NCI-H1417 treated with DMSO at 0.1 percent for 48 hours (cell line): ENCODE data around the gene FCN3.
"Not testable (repeated sequence)": the region's sequence is repeated elsewhere in the genome, so short reads cannot be mapped to it uniquely, and the experiment has no call there.

Source experiments
- DNase-seq: peaks from one replicate; lab custom pipeline; 2025; lab: John Stamatoyannopoulos, UW

FCN3 gene

GRCh38 chr1:27374362-27375086 is at the start of gene FCN3:
TSS of gene FCN3 (minus strand) at chr1:27374824. CDS start at chr1:27374818, 6 bp downstream.
- DNase-seq, result no peak

GRCh38 chr1:27423709-27424108 is 49.1 kb upstream of the FCN3 start:
- DNase-seq, result no peak

DNA sequence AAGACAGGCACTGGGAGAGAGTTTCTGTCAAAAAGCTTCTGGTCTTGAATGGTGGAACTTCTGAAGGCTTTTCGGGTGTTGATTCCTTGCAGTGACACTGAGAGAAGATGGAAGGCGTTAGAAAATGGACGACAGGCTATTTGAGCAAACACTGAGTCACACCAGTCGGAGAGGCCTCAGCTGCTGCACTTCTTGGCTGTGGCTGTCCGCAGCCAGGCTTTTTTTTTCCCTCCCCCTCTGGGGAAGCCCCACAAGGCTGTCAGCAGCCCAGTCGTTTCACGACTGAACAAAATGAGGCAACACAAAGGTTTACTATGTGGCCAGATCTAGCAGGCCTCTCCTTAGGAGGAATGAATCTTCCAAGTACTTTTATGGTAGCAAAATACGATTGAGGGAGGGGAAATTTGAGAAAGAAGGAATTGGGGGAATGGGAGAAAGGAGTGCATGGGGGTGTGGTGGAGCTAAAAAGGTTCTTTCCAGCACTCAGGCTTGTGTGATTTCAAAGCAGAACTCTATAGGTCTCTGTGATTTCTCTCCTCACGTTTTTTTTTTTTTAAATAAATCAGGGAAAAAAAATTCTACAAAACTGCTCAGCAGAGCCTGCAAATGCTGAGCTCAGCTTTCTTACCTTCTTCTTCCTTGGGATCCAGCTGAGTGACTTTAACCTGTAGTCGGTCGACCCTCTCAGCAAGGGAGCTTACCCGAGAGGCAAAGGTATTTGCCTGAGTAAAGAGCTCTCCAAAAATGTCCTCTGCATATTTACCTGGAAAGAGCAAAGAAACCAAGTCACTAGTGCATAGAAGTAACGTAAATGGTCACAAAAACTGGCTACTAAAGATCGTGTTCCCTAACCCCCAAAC is 43.9 kb upstream of the FCN3 start:
- DNase-seq, result no peak

DNA sequence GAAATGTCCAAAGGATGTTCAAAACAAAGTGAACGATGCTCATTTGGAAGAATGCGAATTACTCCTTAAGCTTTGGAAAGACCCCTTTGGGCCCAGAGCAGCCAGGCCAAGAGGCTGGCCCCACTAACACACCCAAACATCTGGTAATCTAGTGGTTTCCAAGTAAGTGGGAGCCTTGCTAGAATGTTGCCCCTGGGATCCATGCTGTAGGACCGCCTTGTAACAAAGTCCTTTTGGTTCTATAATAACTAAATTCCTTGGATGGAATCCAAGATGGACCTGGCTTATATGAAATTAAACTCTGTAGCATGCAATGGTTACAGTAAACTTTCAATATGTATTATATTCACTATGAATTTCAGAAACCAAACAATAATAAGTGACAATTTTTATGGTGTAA is 43.1 kb upstream of the FCN3 start:
- no peak for DNase-seq

- peak; percentile 38 for DNase-seq
Measured at GRCh38 chr1:27416387-27417111, 41.9 kb upstream of the FCN3 start.

DNA sequence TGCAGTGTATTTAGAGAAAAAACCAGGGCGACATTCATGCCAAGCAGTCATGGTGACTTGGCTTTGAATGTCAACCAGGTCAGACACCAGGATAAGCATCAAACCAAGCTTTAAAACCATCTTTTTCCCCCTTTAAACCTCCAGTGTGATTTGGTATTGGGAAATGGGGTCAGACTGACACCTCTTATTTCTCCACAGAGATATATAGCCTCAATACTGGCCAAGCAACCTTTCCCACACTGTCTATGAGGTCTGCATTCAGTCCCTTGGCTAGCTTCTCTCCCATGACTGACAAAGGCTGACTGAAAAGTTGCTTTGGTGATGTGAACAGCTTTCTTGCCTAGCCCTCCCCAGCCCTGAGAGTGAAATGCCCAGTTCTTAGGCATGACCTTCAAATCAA is 39.5 kb upstream of the FCN3 start:
- DNase-seq, result no peak

DNA sequence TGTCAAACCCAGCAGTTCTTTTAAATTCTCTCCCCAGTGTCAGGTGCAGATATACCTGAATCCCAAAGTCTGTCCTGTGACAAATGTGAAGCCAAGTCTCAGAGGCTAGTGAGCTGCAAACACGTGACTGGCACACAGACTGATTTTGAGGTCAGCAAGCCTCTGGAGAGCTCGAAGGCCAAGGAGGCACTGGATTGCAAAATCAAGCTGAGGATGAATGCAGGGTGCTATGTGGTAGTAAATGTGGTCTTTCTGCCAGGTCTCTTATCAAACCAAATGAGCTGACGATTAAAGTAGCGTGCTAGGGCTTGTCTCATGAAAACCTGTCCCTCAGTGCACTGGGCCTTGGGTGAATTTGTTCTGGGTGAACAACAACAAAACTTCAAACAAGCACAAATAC is 38.4 kb upstream of the FCN3 start:
- DNase-seq, result no peak

DNA sequence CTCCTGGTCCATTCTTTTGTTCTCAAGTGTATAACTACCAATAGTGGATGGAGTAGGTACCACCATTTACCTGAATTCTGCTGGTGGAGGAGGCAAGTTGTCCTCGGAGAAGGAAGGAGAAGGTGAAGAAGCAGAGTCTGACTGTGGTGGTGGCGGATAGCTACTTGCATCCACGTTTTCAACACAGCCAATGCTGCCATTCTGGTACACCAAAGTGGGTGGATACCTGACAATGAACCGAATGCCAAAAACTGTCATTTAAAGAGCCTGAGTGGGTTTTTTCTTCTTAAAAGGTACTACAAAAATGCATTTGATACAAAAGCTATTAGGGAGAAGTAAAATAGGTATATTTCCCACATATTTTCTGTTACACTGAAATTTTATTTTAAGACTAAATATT is 37.9 kb upstream of the FCN3 start:
- DNase-seq, result no peak

DNA sequence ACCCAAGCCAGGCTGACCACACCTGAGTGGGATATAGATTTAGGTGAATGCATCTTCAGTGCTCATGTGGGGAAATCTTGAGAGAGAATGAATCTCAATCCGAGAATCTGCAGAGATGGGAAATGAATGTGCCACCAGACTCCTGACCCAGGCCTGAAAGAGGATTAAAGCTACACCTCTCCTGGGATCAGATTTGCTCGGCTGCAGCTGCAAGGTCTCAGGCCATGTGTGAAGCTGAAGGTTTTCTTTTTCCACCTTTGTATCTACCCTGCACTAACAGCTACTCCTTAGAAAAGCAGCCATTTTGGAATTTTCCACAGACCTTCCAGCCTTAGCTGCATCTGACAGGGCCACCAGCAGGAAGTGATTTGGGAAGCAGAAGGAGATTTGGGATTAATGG is 36.1 kb upstream of the FCN3 start:
- DNase-seq, result no peak

- DNase-seq, result no peak
Measured at GRCh38 chr1:27409669-27410068, 35.0 kb upstream of the FCN3 start.

- DNase-seq, result no peak
Measured at GRCh38 chr1:27408151-27408550, 33.5 kb upstream of the FCN3 start.

- not testable (repeated sequence) for DNase-seq
Measured at GRCh38 chr1:27406791-27407190, 32.2 kb upstream of the FCN3 start.

GRCh38 chr1:27406362-27406680 is 31.7 kb upstream of the FCN3 start:
- no peak for DNase-seq

- not testable (repeated sequence) for DNase-seq
Measured at GRCh38 chr1:27405598-27406361, 31.2 kb upstream of the FCN3 start.

GRCh38 chr1:27405074-27405473 is 30.4 kb upstream of the FCN3 start:
- DNase-seq, result no peak

GRCh38 chr1:27403931-27404330 is 29.3 kb upstream of the FCN3 start:
- DNase-seq, result no peak

GRCh38 chr1:27403065-27403726 is 28.6 kb upstream of the FCN3 start:
- no peak for DNase-seq

GRCh38 chr1:27402349-27402754 is 27.7 kb upstream of the FCN3 start:
- DNase-seq, result no peak

- no peak for DNase-seq
Measured at GRCh38 chr1:27400963-27401341, 26.3 kb upstream of the FCN3 start.

- DNase-seq, result no peak
Measured at GRCh38 chr1:27400082-27400962, 25.7 kb upstream of the FCN3 start.
